Upper lobe of left lung (tissue), 4 donors: ENCODE results near the gene TMEM94.

Source experiments
- CTCF ChIP-seq, 6 experiments: fragments of 450-650 bp in 4 of 6; fragments of 200-600 bp in 2 of 6; sonication (generic) in 2 of 6; IDR thresholded peaks; one replicate each; pipeline ENCODE4 v1.5.1; 2016 to 2019; ENCODE audit warnings: antibody characterized with exemption in 6 of 6
- POLR2A ChIP-seq, 4 donors: fragments of 450-650 bp; IDR thresholded peaks; one replicate each; pipeline ENCODE4 v1.5.1; 2016 to 2017; ENCODE audit warnings: antibody characterized with exemption in 4 of 4, mild to moderate bottlenecking in 2 of 4

DNA sequence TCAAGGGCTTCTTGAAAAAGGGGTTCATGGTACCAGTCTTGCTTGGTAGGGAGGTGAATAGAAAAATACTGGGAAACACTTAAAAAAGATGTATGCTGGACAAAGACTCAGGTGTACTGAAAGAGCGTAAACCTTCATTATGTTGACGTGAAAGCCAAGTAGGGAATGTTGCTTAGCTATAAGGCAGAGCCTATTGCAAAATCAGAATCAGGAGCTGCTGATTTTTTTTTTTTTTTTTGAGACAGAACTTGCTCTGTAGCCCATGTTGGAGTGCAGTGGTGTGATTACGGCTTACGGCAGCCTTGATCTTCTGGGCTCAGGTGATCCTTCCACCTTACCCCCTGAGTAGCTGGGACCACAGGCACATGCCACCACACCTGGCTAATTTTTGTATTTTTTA, 3.9 kb downstream of the TMEM94 start:
- TF ChIP-seq CTCF (IDR thresholded peaks at IDR 0.05) (no peak), POLR2A (IDR thresholded peaks at IDR 0.05) (no peak)
